Endothelial cell (in vitro differentiated cells): ENCODE measurements around the gene GRPR. TPM values are rescaled to one million over a fixed set of nuclear protein-coding genes. Genes with fewer than 3 reads are reported as not detected.
A peak's percentile ranks its signal among the peaks of the same experiment; 100 is the strongest.

Source experiments
- DNase-seq: peaks from one replicate; pipeline ENCODE4 v3.0.0; 2021; ENCODE audit warnings: low spot score
- H3K27ac Mint-ChIP-seq: one replicate; pipeline ENCODE4 v1.8.0; 2021; ENCODE audit warnings: mixed read lengths, inconsistent platforms; ENCODE audit not compliant: unreplicated experiment
- H3K27me3 Mint-ChIP-seq: one replicate; pipeline ENCODE4 v1.8.0; 2021; ENCODE audit warnings: mild to moderate bottlenecking, moderate library complexity, mixed read lengths, inconsistent platforms; ENCODE audit not compliant: unreplicated experiment
- H3K36me3 Mint-ChIP-seq: one replicate; pipeline ENCODE4 v1.8.0; 2021; ENCODE audit warnings: mild to moderate bottlenecking, low read depth, mixed read lengths, inconsistent platforms; ENCODE audit not compliant: unreplicated experiment
- H3K4me1 Mint-ChIP-seq: one replicate; pipeline ENCODE4 v1.8.0; 2021; ENCODE audit warnings: mild to moderate bottlenecking, mixed read lengths, inconsistent platforms; ENCODE audit not compliant: unreplicated experiment
- H3K4me3 Mint-ChIP-seq: one replicate; pipeline ENCODE4 v1.8.0; 2021; ENCODE audit warnings: mild to moderate bottlenecking, mixed read lengths, inconsistent platforms; ENCODE audit not compliant: unreplicated experiment
- H3K9me3 Mint-ChIP-seq: one replicate; pipeline ENCODE4 v1.8.0; 2021; ENCODE audit warnings: mixed read lengths, inconsistent platforms; ENCODE audit not compliant: unreplicated experiment
- total RNA-seq: library from RNA; stranded (reverse); fragmentation: NEBNext Ultra II Directional; extraction: Animal tissue kit (Norgen Biotek cat#: 25700); gene quantifications from one replicate; pipeline ENCODE4 v1.2.1, GENCODE V29; 2021; ENCODE audit not compliant: unreplicated experiment
- TF ChIP-seq, protein P1 (sequence below): fragments of 200-600 bp; sonication (generic); IDR thresholded peaks from one replicate; pipeline ENCODE4 v1.5.0; 2021; ENCODE audit warnings: antibody characterized with exemption; ENCODE audit not compliant: unreplicated experiment

Gene GRPR
- total RNA-seq, 1 donor from 2014 or later = 0.54 TPM

DNA sequence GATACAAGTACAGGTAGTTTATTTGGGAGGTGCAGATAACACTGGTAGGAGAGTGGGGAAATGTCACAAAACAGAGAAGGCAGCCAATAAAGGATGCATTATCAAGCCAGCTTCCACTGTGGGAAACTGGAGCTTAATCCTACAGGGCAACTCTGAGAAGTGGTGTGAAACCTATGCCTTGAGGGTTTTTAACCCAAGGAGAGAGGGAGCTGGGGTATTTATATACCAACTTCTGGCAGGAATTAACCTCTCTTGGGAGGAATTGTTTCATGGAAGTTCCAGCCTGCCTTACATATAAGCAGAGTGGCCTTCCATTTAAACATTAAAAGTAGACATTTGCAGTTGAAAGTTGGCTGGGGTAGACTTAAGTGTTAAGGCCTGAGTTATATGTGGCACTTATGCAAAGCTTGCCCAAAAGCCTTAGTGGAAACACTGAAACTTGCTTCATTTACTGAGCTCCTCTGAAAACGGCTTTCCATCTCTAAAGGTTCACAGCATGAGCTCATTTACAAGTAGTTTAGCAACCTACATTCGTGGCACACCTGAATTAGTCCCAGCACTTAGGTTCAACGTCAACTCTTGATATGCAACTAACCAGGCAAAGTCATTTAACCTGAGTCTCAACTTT, 63.1 kb downstream of the GRPR start:
- peaks cover 2% of the 10 kb centered on the region for H3K27me3 Mint-ChIP-seq
- peaks cover 4% of the 10 kb centered on the region for H3K4me1 Mint-ChIP-seq
- no peaks in the 10 kb centered on the region for H3K36me3 Mint-ChIP-seq
- H3K9me3 Mint-ChIP-seq = no peaks in the 10 kb centered on the region
- no peak for DNase-seq
- TF ChIP-seq, protein P1, sequence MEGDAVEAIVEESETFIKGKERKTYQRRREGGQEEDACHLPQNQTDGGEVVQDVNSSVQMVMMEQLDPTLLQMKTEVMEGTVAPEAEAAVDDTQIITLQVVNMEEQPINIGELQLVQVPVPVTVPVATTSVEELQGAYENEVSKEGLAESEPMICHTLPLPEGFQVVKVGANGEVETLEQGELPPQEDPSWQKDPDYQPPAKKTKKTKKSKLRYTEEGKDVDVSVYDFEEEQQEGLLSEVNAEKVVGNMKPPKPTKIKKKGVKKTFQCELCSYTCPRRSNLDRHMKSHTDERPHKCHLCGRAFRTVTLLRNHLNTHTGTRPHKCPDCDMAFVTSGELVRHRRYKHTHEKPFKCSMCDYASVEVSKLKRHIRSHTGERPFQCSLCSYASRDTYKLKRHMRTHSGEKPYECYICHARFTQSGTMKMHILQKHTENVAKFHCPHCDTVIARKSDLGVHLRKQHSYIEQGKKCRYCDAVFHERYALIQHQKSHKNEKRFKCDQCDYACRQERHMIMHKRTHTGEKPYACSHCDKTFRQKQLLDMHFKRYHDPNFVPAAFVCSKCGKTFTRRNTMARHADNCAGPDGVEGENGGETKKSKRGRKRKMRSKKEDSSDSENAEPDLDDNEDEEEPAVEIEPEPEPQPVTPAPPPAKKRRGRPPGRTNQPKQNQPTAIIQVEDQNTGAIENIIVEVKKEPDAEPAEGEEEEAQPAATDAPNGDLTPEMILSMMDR = no peak
- no peak overlapping the region for H3K4me3 Mint-ChIP-seq
- no peak overlapping the region for H3K27ac Mint-ChIP-seq

DNA sequence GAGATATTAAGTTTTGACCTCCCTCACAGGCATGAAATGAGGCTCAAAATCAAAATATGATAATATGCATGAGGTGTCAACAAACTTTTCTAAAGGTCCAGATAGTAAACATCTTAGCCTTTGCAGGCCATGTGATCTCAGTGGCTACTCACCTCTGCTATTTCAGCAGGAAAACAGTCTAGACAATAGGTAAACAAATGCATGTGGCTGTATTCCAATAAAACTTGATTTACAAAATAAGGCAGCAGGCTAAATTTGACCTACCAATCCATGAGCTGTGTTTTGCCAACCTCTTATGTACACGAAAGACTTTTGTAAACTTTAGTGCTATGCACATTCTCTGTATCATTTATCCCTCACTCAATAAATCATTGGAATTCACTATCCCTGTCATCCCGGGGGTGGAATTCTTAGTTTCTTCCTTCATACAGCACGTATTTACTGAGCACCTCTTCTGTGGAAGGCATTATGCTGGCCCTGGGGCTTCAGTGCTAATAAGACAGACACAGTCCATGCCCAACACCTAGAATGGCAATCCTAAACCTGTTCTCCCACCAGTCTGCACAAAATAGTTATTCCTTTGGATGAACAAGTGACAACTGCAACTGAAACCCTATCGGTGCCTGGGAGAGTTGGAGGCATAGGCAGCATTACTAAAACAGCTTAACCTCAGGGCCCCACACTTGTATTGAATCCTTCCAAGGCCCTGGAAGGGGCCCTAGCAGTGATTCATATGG, 63.8 kb downstream of the GRPR start:
- H3K27me3 Mint-ChIP-seq = peaks cover 2% of the 10 kb centered on the region
- H3K4me1 Mint-ChIP-seq = peaks cover 4% of the 10 kb centered on the region
- no peak for DNase-seq
- H3K9me3 Mint-ChIP-seq = no peaks in the 10 kb centered on the region
- no peak overlapping the region for H3K27ac Mint-ChIP-seq
- no peaks in the 10 kb centered on the region for H3K36me3 Mint-ChIP-seq
- no peak overlapping the region for H3K4me3 Mint-ChIP-seq
- TF ChIP-seq, protein P1 = no peak

DNA sequence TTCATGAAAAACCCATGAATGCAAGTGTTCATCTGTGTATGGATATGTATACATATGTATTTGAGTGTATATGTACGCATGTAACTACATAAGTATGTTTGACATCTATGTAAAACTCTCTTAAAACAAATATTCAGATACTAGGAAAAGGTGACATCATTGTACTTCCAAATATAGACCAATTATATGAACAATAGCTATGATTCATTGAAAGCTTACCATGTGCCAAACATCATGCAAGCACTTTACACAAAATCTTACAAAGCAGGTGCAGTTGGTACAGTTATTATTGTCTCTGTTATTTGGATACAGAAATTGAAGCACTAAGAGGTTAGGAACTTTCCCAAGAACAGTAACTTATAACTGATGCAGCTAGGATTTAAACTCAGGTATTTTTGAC, 65.3 kb downstream of the GRPR start:
- peaks cover under 1% of the 10 kb centered on the region for H3K27me3 Mint-ChIP-seq
- no peaks in the 10 kb centered on the region for H3K9me3 Mint-ChIP-seq
- H3K4me3 Mint-ChIP-seq = no peak overlapping the region
- no peaks in the 10 kb centered on the region for H3K36me3 Mint-ChIP-seq
- no peak overlapping the region for H3K27ac Mint-ChIP-seq
- DNase-seq = no peak
- TF ChIP-seq, protein P1 = no peak
- peaks cover 4% of the 10 kb centered on the region for H3K4me1 Mint-ChIP-seq

DNA sequence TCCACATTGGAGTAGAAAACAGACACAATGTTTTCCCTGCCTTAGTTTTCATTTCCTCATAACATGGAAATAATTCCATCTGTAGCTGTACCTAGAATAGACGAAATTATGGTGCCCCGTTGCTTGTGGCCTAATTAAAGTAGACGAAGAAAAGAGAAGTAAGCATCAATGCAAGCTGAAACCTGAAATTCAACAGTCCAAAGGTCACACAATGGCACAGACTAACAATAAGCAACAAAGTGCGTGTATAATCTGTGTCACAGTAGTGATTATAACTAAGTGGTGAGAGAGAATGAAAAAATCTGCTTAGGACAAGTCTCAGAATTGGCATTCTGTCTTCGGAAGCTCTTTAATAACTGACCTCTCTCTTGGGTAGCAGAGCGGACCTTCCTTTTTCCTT, 68.2 kb downstream of the GRPR start:
- H3K27ac Mint-ChIP-seq = peak overlapping the region; percentile 11
- TF ChIP-seq, protein P1 = no peak
- H3K36me3 Mint-ChIP-seq = no peaks in the 10 kb centered on the region

DNA sequence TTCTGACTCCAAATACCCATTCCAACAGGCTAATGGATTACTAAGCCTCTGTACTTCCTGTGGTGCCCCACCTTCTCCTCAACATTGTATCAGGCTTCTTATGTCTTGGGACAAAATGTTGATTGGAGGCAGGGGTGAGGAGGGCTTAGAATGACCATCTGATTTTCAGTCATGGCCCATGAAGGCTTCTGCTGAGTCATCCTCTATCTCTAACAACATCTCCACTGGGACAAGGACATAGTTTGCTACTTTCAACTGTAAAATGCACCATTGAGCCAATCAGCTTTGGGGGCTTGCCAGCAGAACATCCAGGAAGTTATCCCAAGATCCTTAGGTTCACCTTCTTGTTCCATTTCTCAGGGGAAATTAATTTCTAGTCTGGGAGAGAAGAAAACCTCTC, 73.5 kb downstream of the GRPR start:
- Mint-ChIP-seq H3K4me3 (no peak overlapping the region), H3K27ac (no peak overlapping the region), H3K27me3 (no peaks in the 10 kb centered on the region), H3K36me3 (no peaks in the 10 kb centered on the region), H3K9me3 (no peaks in the 10 kb centered on the region), H3K4me1 (peaks cover 4% of the 10 kb centered on the region)
- TF ChIP-seq, protein P1 = no peak
- no peak for DNase-seq

More for the DNA sequence above, 68.2 kb downstream of the GRPR start:
- Mint-ChIP-seq H3K4me1 (peaks cover 4% of the 10 kb centered on the region), H3K27me3 (no peaks in the 10 kb centered on the region), H3K4me3 (no peak overlapping the region), H3K9me3 (no peaks in the 10 kb centered on the region)
- no peak for DNase-seq
